ENCODE data around the gene CORO2B. TPM values are rescaled to one million over a fixed set of nuclear protein-coding genes. Genes with fewer than 3 reads are reported as not detected.
A peak's percentile ranks its signal among the peaks of the same experiment; 100 is the strongest.

The CORO2B gene
- total and polyA plus RNA-seq, 5 donors from 2014 or later: not detected

DNA sequence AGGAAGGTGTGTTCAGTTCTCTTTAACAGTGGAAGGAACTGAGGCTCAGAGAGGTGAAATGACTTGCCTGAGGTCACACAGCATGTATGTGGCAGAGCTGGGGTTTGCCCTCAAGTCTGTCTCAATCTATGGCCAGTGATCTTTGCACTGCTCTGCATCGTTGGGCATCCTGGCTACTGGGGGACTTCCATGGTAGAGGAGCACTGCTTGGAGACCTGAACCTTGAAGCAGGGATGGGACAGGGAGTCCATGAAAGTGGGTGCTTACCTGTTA is 2.0 kb downstream of the CORO2B start:
- peaks cover 17% of the 10 kb centered on the region for H3K27me3 ChIP-seq (ENCODE audit: control insufficient read depth, insufficient read depth, low read length)

DNA sequence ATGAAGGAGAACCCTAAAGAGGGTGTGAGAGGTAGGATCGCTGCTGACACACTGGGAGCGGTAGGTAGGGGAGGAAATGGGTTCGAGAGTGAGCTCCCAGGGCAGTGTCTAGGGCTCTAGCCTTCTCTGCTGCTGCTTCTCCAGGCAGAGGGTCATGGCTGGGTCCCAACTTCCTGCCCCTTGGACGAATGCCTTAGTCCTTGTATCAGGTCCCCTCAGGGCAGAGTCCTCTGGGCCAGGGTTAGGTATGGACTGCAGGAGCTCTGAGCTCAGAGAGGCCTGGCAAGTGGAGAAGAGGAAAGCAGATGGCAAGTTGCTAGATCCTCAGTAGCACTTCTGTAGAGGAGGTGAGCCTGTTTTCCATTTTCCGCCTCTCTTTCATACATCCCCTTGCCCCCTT is 2.9 kb downstream of the CORO2B start:
- Histone ChIP-seq H3K4me3 (ENCODE audit: low read depth, low read length) (no peak overlapping the region), H3K9me3 (ENCODE audit: control insufficient read depth in 2 of 2, low read length in 2 of 2) (no peaks in the 10 kb centered on the region), H3K36me3 (ENCODE audit: control insufficient read depth, insufficient read depth, low read length) (no peaks in the 10 kb centered on the region), H3K27ac (ENCODE audit: insufficient read depth, low read length, poor library complexity, severe bottlenecking) (no peak overlapping the region), H3K4me1 (ENCODE audit: control insufficient read depth, insufficient read depth, low read length, poor library complexity, severe bottlenecking) (peaks cover 15% of the 10 kb centered on the region), H3K27me3 (ENCODE audit: control insufficient read depth, insufficient read depth, low read length) (peaks cover 9% of the 10 kb centered on the region)
- Mint-ChIP-seq H3K27me3 (peaks cover 35% of the 10 kb centered on the region), H3K9me3 (peaks cover 0 to 2% (median 0%) of the 10 kb centered on the region in 7 donors), H3K4me1 (peaks cover 3 to 13% (median 4%) of the 10 kb centered on the region in 4 donors), H3K27ac (no peak overlapping the region), H3K36me3 (no peaks in the 10 kb centered on the region), H3K4me3 (peak overlapping the region in 1 of 4 donors; percentile 42)
- DNase-seq (no peak), ATAC-seq (ENCODE audit: low read depth in 2 of 2) (no peak)

More for the DNA sequence above, 2.0 kb downstream of the CORO2B start:
- H3K4me1 ChIP-seq (ENCODE audit: control insufficient read depth, insufficient read depth, low read length, poor library complexity, severe bottlenecking): peaks cover 15% of the 10 kb centered on the region
- peaks cover 44% of the 10 kb centered on the region for H3K27me3 Mint-ChIP-seq
- H3K4me1 Mint-ChIP-seq: peaks cover 3 to 13% (median 4%) of the 10 kb centered on the region in 4 donors
- H3K4me3 Mint-ChIP-seq: peak overlapping the region in 3 of 4 donors; percentile 16 to 47 (median 41)
- no peak overlapping the region for H3K27ac Mint-ChIP-seq
- ATAC-seq (ENCODE audit: low read depth in 2 of 2) (no peak), DNase-seq (no peak)
- H3K36me3 Mint-ChIP-seq: no peaks in the 10 kb centered on the region
- H3K9me3 Mint-ChIP-seq: peaks cover 0 to 3% (median 0%) of the 10 kb centered on the region in 7 donors
- H3K36me3 ChIP-seq (ENCODE audit: control insufficient read depth, insufficient read depth, low read length): no peaks in the 10 kb centered on the region
- no peak overlapping the region for H3K4me3 ChIP-seq (ENCODE audit: low read depth, low read length)
- H3K9me3 ChIP-seq (ENCODE audit: control insufficient read depth in 2 of 2, low read length in 2 of 2): no peaks in the 10 kb centered on the region
- H3K27ac ChIP-seq (ENCODE audit: insufficient read depth, low read length, poor library complexity, severe bottlenecking): no peak overlapping the region

DNA sequence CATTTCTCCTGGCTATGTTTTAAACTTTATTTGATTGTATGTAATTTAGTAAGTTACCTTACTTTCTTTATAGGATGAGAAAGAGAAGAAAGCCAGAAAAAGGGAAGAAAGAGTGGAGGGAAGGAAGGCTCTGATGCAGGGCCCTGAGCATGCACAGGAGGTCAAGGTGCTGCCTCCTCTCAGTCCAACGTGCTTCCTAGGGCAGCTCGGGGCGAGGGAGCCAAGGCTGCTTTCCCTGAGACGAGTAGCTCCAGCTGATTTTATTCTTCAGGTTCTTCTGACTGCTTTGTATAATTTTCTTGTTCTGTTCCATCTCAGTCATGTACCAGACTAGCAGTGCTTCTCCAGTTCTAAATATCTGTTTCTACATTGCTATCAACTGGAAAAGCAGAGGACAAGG is 3.4 kb downstream of the CORO2B start:
- peaks cover 30% of the 10 kb centered on the region for H3K27me3 Mint-ChIP-seq
- no peak overlapping the region for H3K27ac ChIP-seq (ENCODE audit: insufficient read depth, low read length, poor library complexity, severe bottlenecking)
- no peak overlapping the region for H3K27ac Mint-ChIP-seq
- H3K4me1 Mint-ChIP-seq: peaks cover 3 to 13% (median 4%) of the 10 kb centered on the region in 4 donors
- H3K4me3 ChIP-seq (ENCODE audit: low read depth, low read length): no peak overlapping the region
- H3K4me3 Mint-ChIP-seq: peak overlapping the region in 1 of 4 donors; percentile 42
- no peaks in the 10 kb centered on the region for H3K9me3 Mint-ChIP-seq
- no peaks in the 10 kb centered on the region for H3K36me3 Mint-ChIP-seq
- ATAC-seq (ENCODE audit: low read depth in 2 of 2) (no peak), DNase-seq (no peak)
- peaks cover 15% of the 10 kb centered on the region for H3K4me1 ChIP-seq (ENCODE audit: control insufficient read depth, insufficient read depth, low read length, poor library complexity, severe bottlenecking)
- H3K9me3 ChIP-seq (ENCODE audit: control insufficient read depth in 2 of 2, low read length in 2 of 2): no peaks in the 10 kb centered on the region
- H3K36me3 ChIP-seq (ENCODE audit: control insufficient read depth, insufficient read depth, low read length): no peaks in the 10 kb centered on the region
- H3K27me3 ChIP-seq (ENCODE audit: control insufficient read depth, insufficient read depth, low read length): peaks cover 5% of the 10 kb centered on the region

DNA sequence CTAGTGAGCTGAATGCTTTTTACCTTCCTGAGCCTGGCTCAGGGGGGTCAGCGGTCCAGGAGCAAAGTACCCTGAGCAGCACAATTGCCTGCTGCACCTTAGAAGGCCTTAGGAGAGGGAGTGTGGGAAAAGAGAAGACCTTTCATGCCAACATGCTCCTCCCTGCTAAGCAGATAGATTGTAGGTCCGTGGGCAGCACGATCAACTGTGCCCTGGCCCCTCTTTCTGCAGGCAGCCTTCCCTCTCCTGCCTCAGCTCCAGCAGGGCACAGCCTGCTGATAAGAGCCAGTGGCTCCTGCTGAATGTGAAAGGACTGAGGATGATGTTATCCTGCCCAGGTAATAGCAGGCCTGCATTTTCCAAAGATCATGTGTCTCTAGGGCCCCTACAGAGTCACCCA is 4.1 kb downstream of the CORO2B start:
- Histone ChIP-seq H3K9me3 (ENCODE audit: control insufficient read depth in 2 of 2, low read length in 2 of 2) (no peaks in the 10 kb centered on the region), H3K27me3 (ENCODE audit: control insufficient read depth, insufficient read depth, low read length) (peaks cover 3% of the 10 kb centered on the region), H3K36me3 (ENCODE audit: control insufficient read depth, insufficient read depth, low read length) (no peaks in the 10 kb centered on the region), H3K4me1 (ENCODE audit: control insufficient read depth, insufficient read depth, low read length, poor library complexity, severe bottlenecking) (peaks cover 9% of the 10 kb centered on the region), H3K4me3 (ENCODE audit: low read depth, low read length) (no peak overlapping the region), H3K27ac (ENCODE audit: insufficient read depth, low read length, poor library complexity, severe bottlenecking) (no peak overlapping the region)
- Mint-ChIP-seq H3K4me1 (peaks cover 1 to 11% (median 3%) of the 10 kb centered on the region in 4 donors), H3K27ac (no peak overlapping the region), H3K4me3 (no peak overlapping the region), H3K9me3 (no peaks in the 10 kb centered on the region), H3K36me3 (no peaks in the 10 kb centered on the region), H3K27me3 (peaks cover 24% of the 10 kb centered on the region)
- DNase-seq (no peak), ATAC-seq (ENCODE audit: low read depth in 2 of 2) (no peak)

DNA sequence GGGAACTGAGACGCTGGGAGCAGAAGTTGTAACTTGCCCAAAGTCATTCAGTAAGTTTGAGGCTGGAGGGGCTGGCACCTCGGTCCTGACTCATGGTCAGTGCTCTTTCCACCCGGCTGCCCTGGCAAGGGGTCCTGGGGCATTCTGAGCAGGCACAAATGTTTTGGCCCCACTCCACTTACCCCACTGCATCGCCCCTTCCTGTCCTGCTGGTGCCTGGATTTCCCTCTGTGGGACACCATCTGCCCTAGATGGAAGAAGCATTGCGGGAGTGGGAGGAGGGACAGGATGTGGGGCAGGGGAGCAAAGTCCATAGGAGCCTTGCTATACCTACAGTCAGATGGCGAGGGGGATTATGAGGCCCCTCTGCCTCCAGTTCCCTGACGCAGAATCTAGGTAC is 4.5 kb downstream of the CORO2B start:
- no peak overlapping the region for H3K4me3 ChIP-seq (ENCODE audit: low read depth, low read length)
- H3K9me3 ChIP-seq (ENCODE audit: control insufficient read depth in 2 of 2, low read length in 2 of 2): no peaks in the 10 kb centered on the region
- H3K27ac Mint-ChIP-seq: no peak overlapping the region
- H3K36me3 Mint-ChIP-seq: no peaks in the 10 kb centered on the region
- H3K27ac ChIP-seq (ENCODE audit: insufficient read depth, low read length, poor library complexity, severe bottlenecking): no peak overlapping the region
- H3K27me3 Mint-ChIP-seq: peaks cover 22% of the 10 kb centered on the region
- H3K36me3 ChIP-seq (ENCODE audit: control insufficient read depth, insufficient read depth, low read length): no peaks in the 10 kb centered on the region
- H3K4me3 Mint-ChIP-seq: no peak overlapping the region
- peaks cover 5% of the 10 kb centered on the region for H3K4me1 ChIP-seq (ENCODE audit: control insufficient read depth, insufficient read depth, low read length, poor library complexity, severe bottlenecking)
- ATAC-seq (ENCODE audit: low read depth in 2 of 2) (no peak), DNase-seq (no peak)
- no peaks in the 10 kb centered on the region for H3K9me3 Mint-ChIP-seq
- no peaks in the 10 kb centered on the region for H3K27me3 ChIP-seq (ENCODE audit: control insufficient read depth, insufficient read depth, low read length)
- peaks cover 0 to 11% (median 3%) of the 10 kb centered on the region in 4 donors for H3K4me1 Mint-ChIP-seq

DNA sequence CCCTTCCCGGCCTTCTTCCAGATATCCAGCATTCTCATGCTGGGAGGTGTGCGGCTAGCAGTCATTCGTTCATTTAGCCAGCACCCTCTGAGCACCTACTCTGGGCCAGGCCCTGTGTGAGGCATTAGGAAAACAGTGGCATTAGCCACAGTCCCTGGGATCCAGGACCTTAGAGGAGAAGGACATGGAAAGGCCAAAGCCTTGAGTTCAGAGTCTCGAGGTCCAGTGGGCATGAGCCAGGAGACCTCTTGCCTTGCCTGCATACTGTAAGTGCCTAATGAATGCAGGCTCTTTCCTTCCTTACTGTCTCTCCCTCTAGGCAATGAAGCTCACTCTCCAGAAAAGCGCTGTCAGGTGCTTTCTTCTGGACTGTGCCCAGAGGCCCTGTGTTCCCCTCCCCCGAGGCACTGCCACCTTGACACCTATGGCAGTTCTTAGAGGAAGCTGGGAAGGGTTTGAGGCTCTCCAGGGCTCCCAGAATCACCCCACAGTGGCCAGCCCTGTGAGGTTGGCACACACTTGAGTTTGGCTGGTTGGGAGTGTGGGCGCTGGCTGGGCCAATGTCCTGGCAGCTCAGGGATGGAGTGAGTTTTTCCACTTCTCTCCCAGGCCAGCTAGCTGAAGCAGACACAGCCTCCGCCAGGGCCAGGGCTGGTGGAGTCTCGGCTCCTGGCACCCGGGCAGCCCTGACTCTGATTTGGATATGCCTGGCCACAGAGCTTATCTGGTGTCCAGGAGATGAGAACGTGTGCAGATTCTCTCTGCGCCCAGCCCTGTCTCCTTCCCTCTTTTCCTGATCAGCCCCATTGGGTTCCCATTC is 5.4 kb downstream of the CORO2B start:
- peaks cover 22% of the 10 kb centered on the region for H3K27me3 Mint-ChIP-seq
- no peaks in the 10 kb centered on the region for H3K9me3 Mint-ChIP-seq
- peaks cover 0 to 13% (median 3%) of the 10 kb centered on the region in 4 donors for H3K4me1 Mint-ChIP-seq
- Histone ChIP-seq H3K4me1 (ENCODE audit: control insufficient read depth, insufficient read depth, low read length, poor library complexity, severe bottlenecking) (no peaks in the 10 kb centered on the region), H3K27ac (ENCODE audit: insufficient read depth, low read length, poor library complexity, severe bottlenecking) (no peak overlapping the region), H3K4me3 (ENCODE audit: low read depth, low read length) (no peak overlapping the region), H3K9me3 (ENCODE audit: control insufficient read depth in 2 of 2, low read length in 2 of 2) (no peaks in the 10 kb centered on the region), H3K27me3 (ENCODE audit: control insufficient read depth, insufficient read depth, low read length) (no peaks in the 10 kb centered on the region), H3K36me3 (ENCODE audit: control insufficient read depth, insufficient read depth, low read length) (no peaks in the 10 kb centered on the region)
- no peak overlapping the region for H3K4me3 Mint-ChIP-seq
- DNase-seq (no peak), ATAC-seq (ENCODE audit: low read depth in 2 of 2) (no peak)
- no peaks in the 10 kb centered on the region for H3K36me3 Mint-ChIP-seq
- no peak overlapping the region for H3K27ac Mint-ChIP-seq

DNA sequence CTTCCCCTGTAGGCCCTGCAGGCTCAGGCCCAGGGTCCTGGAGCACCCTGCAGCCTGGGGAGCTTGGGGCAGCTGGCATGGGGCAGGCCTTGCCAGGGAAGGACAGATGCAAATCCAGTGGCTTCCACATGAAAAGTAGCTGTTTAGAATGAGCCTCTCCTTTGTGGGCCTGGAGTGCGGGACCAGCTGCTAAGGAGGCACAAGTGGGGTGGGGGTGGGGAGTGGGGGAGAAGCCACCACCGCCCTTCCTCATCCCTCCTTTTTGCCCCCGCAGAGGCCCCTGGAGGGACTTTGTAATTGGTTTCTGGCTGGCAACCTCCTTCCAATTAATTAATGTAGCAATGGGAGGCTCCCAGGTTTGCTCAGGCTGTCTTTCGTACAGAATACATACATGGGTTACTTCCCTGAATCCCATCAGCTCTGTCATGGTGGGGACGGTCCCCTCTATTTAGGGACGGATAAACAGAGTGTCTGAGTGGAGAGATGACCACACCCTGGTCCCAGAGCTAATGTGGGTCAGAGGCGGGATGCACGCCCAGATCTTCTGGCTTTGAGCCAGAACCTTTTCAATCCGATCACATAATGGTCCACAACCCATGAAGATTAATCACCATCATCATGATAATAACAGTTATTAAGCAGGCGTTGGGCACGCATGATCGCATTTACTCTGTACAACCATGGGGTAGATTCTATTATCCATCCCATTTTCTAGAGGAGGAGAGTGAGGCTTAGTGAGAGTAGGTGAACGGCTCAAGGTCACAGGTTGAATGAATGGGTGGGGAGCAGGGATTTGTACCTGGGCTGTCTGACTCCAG is 6.2 kb downstream of the CORO2B start:
- Mint-ChIP-seq H3K4me1 (peaks cover 0 to 9% (median 3%) of the 10 kb centered on the region in 4 donors), H3K9me3 (no peaks in the 10 kb centered on the region), H3K27me3 (peaks cover 19% of the 10 kb centered on the region)

More for the DNA sequence above, 6.2 kb downstream of the CORO2B start:
- H3K27ac ChIP-seq (ENCODE audit: insufficient read depth, low read length, poor library complexity, severe bottlenecking): no peak overlapping the region
- H3K27me3 ChIP-seq (ENCODE audit: control insufficient read depth, insufficient read depth, low read length): no peaks in the 10 kb centered on the region
- DNase-seq: no peak
- no peaks in the 10 kb centered on the region for H3K4me1 ChIP-seq (ENCODE audit: control insufficient read depth, insufficient read depth, low read length, poor library complexity, severe bottlenecking)
- no peaks in the 10 kb centered on the region for H3K9me3 ChIP-seq (ENCODE audit: control insufficient read depth in 2 of 2, low read length in 2 of 2)
- H3K4me3 Mint-ChIP-seq: no peak overlapping the region
- ATAC-seq (ENCODE audit: low read depth in 2 of 2): no peak
- no peaks in the 10 kb centered on the region for H3K36me3 ChIP-seq (ENCODE audit: control insufficient read depth, insufficient read depth, low read length)
- no peaks in the 10 kb centered on the region for H3K36me3 Mint-ChIP-seq
- no peak overlapping the region for H3K27ac Mint-ChIP-seq
- H3K4me3 ChIP-seq (ENCODE audit: low read depth, low read length): no peak overlapping the region
